Measurements from ENCODE around the gene L3MBTL4.

DNA sequence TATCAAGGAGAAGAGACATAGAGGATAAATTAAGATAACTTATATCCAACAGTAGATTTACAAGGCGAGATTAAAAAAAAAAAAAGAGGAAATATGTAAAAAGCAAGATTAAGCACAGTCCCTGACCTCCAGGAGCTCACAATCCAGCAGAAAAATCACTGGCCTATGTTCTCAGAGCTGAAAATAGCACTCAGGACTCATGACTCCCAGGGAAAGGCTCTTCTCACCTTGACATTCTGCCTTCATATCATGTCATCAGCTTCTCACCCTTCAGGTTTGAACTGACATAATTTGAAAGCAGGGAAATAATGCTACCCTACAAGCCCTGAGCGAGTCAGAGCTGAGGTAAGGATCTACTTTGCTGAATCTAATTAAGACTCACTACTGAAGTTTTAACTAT, 82.8 kb downstream of the L3MBTL4 start:
- TF ChIP-seq, protein P1, sequence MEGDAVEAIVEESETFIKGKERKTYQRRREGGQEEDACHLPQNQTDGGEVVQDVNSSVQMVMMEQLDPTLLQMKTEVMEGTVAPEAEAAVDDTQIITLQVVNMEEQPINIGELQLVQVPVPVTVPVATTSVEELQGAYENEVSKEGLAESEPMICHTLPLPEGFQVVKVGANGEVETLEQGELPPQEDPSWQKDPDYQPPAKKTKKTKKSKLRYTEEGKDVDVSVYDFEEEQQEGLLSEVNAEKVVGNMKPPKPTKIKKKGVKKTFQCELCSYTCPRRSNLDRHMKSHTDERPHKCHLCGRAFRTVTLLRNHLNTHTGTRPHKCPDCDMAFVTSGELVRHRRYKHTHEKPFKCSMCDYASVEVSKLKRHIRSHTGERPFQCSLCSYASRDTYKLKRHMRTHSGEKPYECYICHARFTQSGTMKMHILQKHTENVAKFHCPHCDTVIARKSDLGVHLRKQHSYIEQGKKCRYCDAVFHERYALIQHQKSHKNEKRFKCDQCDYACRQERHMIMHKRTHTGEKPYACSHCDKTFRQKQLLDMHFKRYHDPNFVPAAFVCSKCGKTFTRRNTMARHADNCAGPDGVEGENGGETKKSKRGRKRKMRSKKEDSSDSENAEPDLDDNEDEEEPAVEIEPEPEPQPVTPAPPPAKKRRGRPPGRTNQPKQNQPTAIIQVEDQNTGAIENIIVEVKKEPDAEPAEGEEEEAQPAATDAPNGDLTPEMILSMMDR (conservative IDR thresholded peaks at IDR 0.05; ENCODE audit: low read depth, low read length) = no peak
- TF ChIP-seq EZH2 (IDR thresholded peaks at IDR 0.05; ENCODE audit: borderline replicate concordance, low read depth, low read length, poor library complexity, severe bottlenecking) = no peak
